CD4-positive, alpha-beta T cell (primary cell): Measurements from ENCODE around the gene ABHD16A. TPM values are rescaled to one million over a fixed set of nuclear protein-coding genes. Genes with fewer than 3 reads are reported as not detected.

Experiments used
- ATAC-seq: fragments of 200-7000 bp; cut with Tn5 transposase; one replicate; pipeline ENCODE4 v1.10.0; 2022; ENCODE audit warnings: mild to moderate bottlenecking; ENCODE audit not compliant: poor library complexity
- CTCF ChIA-PET: fragments of 350-600 bp; sonication (Branson Sonifier 250); formaldehyde crosslinking; loops from one replicate; lab custom pipeline; 2021; ENCODE audit warnings: antibody characterized with exemption, inconsistent platforms; lab: Charles Lee
- POLR2A ChIA-PET: fragments of 350-600 bp; sonication (Branson Sonifier 250); formaldehyde crosslinking; loops from one replicate; lab custom pipeline; 2021; ENCODE audit warnings: antibody characterized with exemption, inconsistent platforms; lab: Charles Lee
- DNase-seq, 14 experiments: peaks; one replicate each; pipeline ENCODE4 v3.0.0-alpha.2; 2013 to 2020; ENCODE audit warnings: mixed read lengths in 2 of 14
- H3K27ac ChIP-seq, 2 donors: one replicate each; pipeline versions ENCODE4 v1.5.1 to v1.7.0; 2013; ENCODE audit warnings: low read length in 2 of 2, low read depth in 1 of 2, mild to moderate bottlenecking in 1 of 2
- H3K27me3 ChIP-seq, 2 experiments: 1 replicate in 1 of 2; 2 replicates in 1 of 2; pipeline versions ENCODE4 v1.6.1 to v1.7.0; 2013; ENCODE audit warnings: low read length in 2 of 2, control low read depth in 1 of 2, mild to moderate bottlenecking in 1 of 2, moderate library complexity in 1 of 2; ENCODE audit not compliant: insufficient read depth in 2 of 2, control insufficient read depth in 1 of 2
- H3K36me3 ChIP-seq: one replicate; pipeline ENCODE4 v1.6.1; 2013; ENCODE audit warnings: low read length, control low read depth; ENCODE audit not compliant: insufficient read depth
- H3K4me1 ChIP-seq: one replicate; pipeline ENCODE4 v1.6.1; 2013; ENCODE audit warnings: low read length, control low read depth; ENCODE audit not compliant: insufficient read depth
- H3K4me3 ChIP-seq: one replicate; pipeline ENCODE4 v1.5.1; 2013; ENCODE audit warnings: mild to moderate bottlenecking, low read length, moderate library complexity
- H3K9me3 ChIP-seq, 2 experiments: 1 replicate in 1 of 2; 2 replicates in 1 of 2; pipeline versions ENCODE4 v1.6.1 to v1.7.0; 2013; ENCODE audit warnings: low read length in 2 of 2, mild to moderate bottlenecking in 2 of 2, control low read depth in 1 of 2, moderate library complexity in 1 of 2; ENCODE audit not compliant: control insufficient read depth in 1 of 2, insufficient read depth in 1 of 2
- H3K27ac Mint-ChIP-seq: one replicate; pipeline ENCODE4 v1.8.0; 2020; ENCODE audit warnings: mixed read lengths
- H3K27me3 Mint-ChIP-seq: one replicate; pipeline ENCODE4 v1.8.0; 2021; ENCODE audit warnings: mixed read lengths
- H3K36me3 Mint-ChIP-seq: one replicate; pipeline ENCODE4 v1.8.0; 2021; ENCODE audit warnings: low read depth, mixed read lengths
- H3K4me1 Mint-ChIP-seq: one replicate; pipeline ENCODE4 v1.8.0; 2021; ENCODE audit warnings: low read depth, mixed read lengths
- H3K4me3 Mint-ChIP-seq: one replicate; pipeline ENCODE4 v1.8.0; 2020; ENCODE audit warnings: mild to moderate bottlenecking, mixed read lengths
- H3K9me3 Mint-ChIP-seq: one replicate; pipeline ENCODE4 v1.8.0; 2020; ENCODE audit warnings: mixed read lengths
- CTCF ChIP-seq: fragments of 200-600 bp; IDR thresholded peaks from one replicate; pipeline ENCODE4 v1.8.0; 2022; ENCODE audit warnings: antibody characterized with exemption, mild to moderate bottlenecking
- intact Hi-C, 2 experiments: fragments of 100-400 bp; cut with DNase I in 1 of 2; cut with micrococcal nuclease in 1 of 2; formaldehyde crosslinking; loops; one replicate each; pipeline versions ENCODE4 v1.15.1 to v1.9.0; 2023 to 2025; cut with DNase I, micrococcal nuclease
- polyA plus RNA-seq, 2 donors: library from polyadenylated mRNA; unstranded; fragments of 120-200 nt; gene quantifications; one replicate each; pipeline ENCODE4 v1.2.1, GENCODE V29; 2013
- total RNA-seq, 174 experiments: library from RNA in 2 of 174; stranded (reverse) in 2 of 174; gene quantifications; one replicate each; pipeline ENCODE4 v1.2.3 and lab custom pipeline; 2021 to 2026

ABHD16A gene
- total RNA-seq, result 10 to 100 TPM; 52.3 to 59.3 TPM
- polyA plus RNA-seq (2013, experiment 1 of 2), result 33.3 TPM
- polyA plus RNA-seq (2013, experiment 2 of 2), result 42.7 TPM
- 1.4 to 11.8 (median 5.7) reads per million in 172 experiments for total RNA-seq (lab: John Stamatoyannopoulos, UW)

- peaks cover 33% of the 10 kb centered on the region for H3K36me3 Mint-ChIP-seq
- H3K27me3 ChIP-seq, result no peaks in the 10 kb centered on the region
- POLR2A ChIA-PET, result interaction anchor here (0.5 to 2.6 kb wide), 38 partner anchors 9 to 1161 kb away, joined by 3 to 22 read pairs (median 5); partner anchors contain the start of genes BAG6, C6orf47, CSNK2B and DDAH2
Observed at GRCh38 chr6:31702819-31703716, at the start of gene ABHD16A. ABHD16A (minus strand) TSS chr6:31703324; CDS start chr6:31703281, 43 bp downstream.

GRCh38 chr6:31752739-31753319 is 49.7 kb upstream of the ABHD16A start:
- no peak for ATAC-seq
- CTCF ChIA-PET, result no interaction called here
- Mint-ChIP-seq H3K9me3 (no peaks in the 10 kb centered on the region), H3K36me3 (no peaks in the 10 kb centered on the region), H3K4me3 (no peak overlapping the region), H3K4me1 (no peaks in the 10 kb centered on the region), H3K27me3 (no peaks in the 10 kb centered on the region), H3K27ac (no peak overlapping the region)
- Histone ChIP-seq H3K4me3 (no peak overlapping the region), H3K27me3 (no peaks in the 10 kb centered on the region), H3K27ac (no peak overlapping the region), H3K9me3 (no peaks in the 10 kb centered on the region), H3K36me3 (no peaks in the 10 kb centered on the region), H3K4me1 (no peaks in the 10 kb centered on the region)
- DNase-seq, result no peak
- POLR2A ChIA-PET, result no interaction called here
- TF ChIP-seq CTCF, result no peak
- intact Hi-C loops, result no loop called here

More at GRCh38 chr6:31702819-31703716, at the start of gene ABHD16A:
- peak within 1 kb of the TSS; percentile 94 for H3K27ac Mint-ChIP-seq
- Histone ChIP-seq H3K4me1 (peaks cover 35% of the 10 kb centered on the region), H3K27ac (peak within 1 kb of the TSS; percentile 95 to 98), H3K4me3 (peak within 1 kb of the TSS; percentile 67), H3K36me3 (peaks cover 15% of the 10 kb centered on the region), H3K9me3 (no peaks in the 10 kb centered on the region)
- no peaks in the 10 kb centered on the region for H3K9me3 Mint-ChIP-seq
- no peak for TF ChIP-seq CTCF
- H3K27me3 Mint-ChIP-seq, result no peaks in the 10 kb centered on the region
- peaks cover 32% of the 10 kb centered on the region for H3K4me1 Mint-ChIP-seq
- peak within 1 kb of the TSS; percentile 94 for H3K4me3 Mint-ChIP-seq
- peak; percentile 94 to 99 (median 97) for DNase-seq
- CTCF ChIA-PET, result interaction anchor here (1.1 to 1.8 kb wide), 5 partner anchors 22 to 130 kb away, joined by 3 to 10 read pairs (median 3); partner anchors contain the start of genes DDAH2 and LY6G5C
- ATAC-seq, result peak; percentile 91
- intact Hi-C loops, result loop anchor here (1.0 to 5.0 kb wide), 5 partner anchors 34 to 51 kb away; partner anchors contain the start of genes BAG6 (in 1 of the 2), CLIC1 (in 1 of the 2), CSNK2B (in 1 of the 2) and GPANK1 (in 1 of the 2)

GRCh38 chr6:31750411-31751022 is 47.4 kb upstream of the ABHD16A start:
- DNase-seq (no peak), ATAC-seq (no peak)
- ChIA-PET POLR2A (no interaction called here), CTCF (interaction anchor here (0.6 kb wide), 1 partner anchor 36 kb away, joined by 4 read pairs; no protein-coding TSS in a partner anchor)
- Histone ChIP-seq H3K27ac (no peak overlapping the region), H3K36me3 (no peaks in the 10 kb centered on the region), H3K9me3 (no peaks in the 10 kb centered on the region), H3K27me3 (no peaks in the 10 kb centered on the region), H3K4me1 (no peaks in the 10 kb centered on the region), H3K4me3 (no peak overlapping the region)
- H3K36me3 Mint-ChIP-seq, result no peaks in the 10 kb centered on the region
- no peak for TF ChIP-seq CTCF
- H3K27ac Mint-ChIP-seq, result no peak overlapping the region
- intact Hi-C loops, result no loop called here
- H3K9me3 Mint-ChIP-seq, result no peaks in the 10 kb centered on the region
- no peaks in the 10 kb centered on the region for H3K4me1 Mint-ChIP-seq
- H3K27me3 Mint-ChIP-seq, result no peaks in the 10 kb centered on the region
- no peak overlapping the region for H3K4me3 Mint-ChIP-seq
